HepG2 (cell line): ENCODE data around the gene HLF. TPM values are rescaled to one million over a fixed set of nuclear protein-coding genes. Genes with fewer than 3 reads are reported as not detected.

Experiments
- ARNT2 ChIP-seq: sonication (generic); formaldehyde crosslinking; IDR thresholded peaks from 2 replicates; pipeline ENCODE4 v1.8.0; 2022; ENCODE audit warnings: mild to moderate bottlenecking, low read depth, missing genetic modification reagents, moderate library complexity
- DRAP1 ChIP-seq: IDR thresholded peaks from 2 replicates; pipeline ENCODE4 v1.6.1; 2016; ENCODE audit warnings: missing genetic modification reagents, missing compliant biosample characterization
- E2F5 ChIP-seq: sonication (generic); formaldehyde crosslinking; conservative IDR thresholded peaks from 2 replicates; pipeline ENCODE4 v1.4.0; 2020; ENCODE audit warnings: missing genetic modification reagents
- GTF3A ChIP-seq: sonication (generic); formaldehyde crosslinking; conservative IDR thresholded peaks from 2 replicates; pipeline ENCODE4 v1.4.0; 2020; ENCODE audit warnings: mild to moderate bottlenecking, missing genetic modification reagents
- HES4 ChIP-seq: sonication (generic); formaldehyde crosslinking; IDR thresholded peaks from 2 replicates; pipeline ENCODE4 v1.9.0; 2021; ENCODE audit warnings: mild to moderate bottlenecking, missing genetic modification reagents, borderline replicate concordance
- MEF2D ChIP-seq: sonication (generic); formaldehyde crosslinking; IDR thresholded peaks from 2 replicates; pipeline ENCODE4 v1.5.1; 2020; ENCODE audit warnings: mild to moderate bottlenecking, missing genetic modification reagents
- NR2F2 ChIP-seq: IDR thresholded peaks from 2 replicates; pipeline ENCODE4 v1.6.1; 2012; ENCODE audit warnings: low read depth, inconsistent platforms, borderline replicate concordance
- REST ChIP-seq, 2 experiments: IDR thresholded peaks; 2 replicates each; pipeline ENCODE4 v1.6.1; 2011 to 2012; ENCODE audit warnings: low read length in 2 of 2, borderline replicate concordance in 1 of 2, low read depth in 1 of 2, mild to moderate bottlenecking in 1 of 2, moderate library complexity in 1 of 2
- RXRB ChIP-seq: IDR thresholded peaks from 2 replicates; pipeline ENCODE4 v1.6.1; 2016; ENCODE audit warnings: borderline replicate concordance, missing genetic modification reagents, missing compliant biosample characterization
- SIX4 ChIP-seq: sonication (generic); formaldehyde crosslinking; IDR thresholded peaks from 2 replicates; pipeline ENCODE4 v1.4.0; 2020; ENCODE audit warnings: missing genetic modification reagents
- SUZ12 ChIP-seq: fragments of 150-350 bp; IDR thresholded peaks from 2 replicates; pipeline ENCODE4 v1.6.1; 2014; ENCODE audit warnings: low read depth, low read length
- TBX3 ChIP-seq: fragments of 450-650 bp; IDR thresholded peaks from 2 replicates; pipeline ENCODE4 v1.6.1; 2017; ENCODE audit warnings: antibody characterized with exemption, mild to moderate bottlenecking, inconsistent platforms, borderline replicate concordance
- ZFP82 ChIP-seq: sonication (generic); formaldehyde crosslinking; IDR thresholded peaks from 2 replicates; pipeline ENCODE4 v1.5.1; 2020; ENCODE audit warnings: mild to moderate bottlenecking, missing genetic modification reagents, borderline replicate concordance
- ZFP91 ChIP-seq: sonication (generic); formaldehyde crosslinking; IDR thresholded peaks from 2 replicates; pipeline ENCODE4 v1.9.0; 2022; ENCODE audit warnings: missing genetic modification reagents, mild to moderate bottlenecking, borderline replicate concordance
- ZNF709 ChIP-seq: sonication (generic); formaldehyde crosslinking; IDR thresholded peaks from 2 replicates; pipeline ENCODE4 v1.5.0; 2020; ENCODE audit warnings: mild to moderate bottlenecking, missing genetic modification reagents
- ZNF75D ChIP-seq: sonication (generic); formaldehyde crosslinking; IDR thresholded peaks from 2 replicates; pipeline ENCODE4 v1.8.1; 2023; ENCODE audit warnings: missing genetic modification reagents, mild to moderate bottlenecking, borderline replicate concordance
- ZNF761 ChIP-seq: sonication (generic); formaldehyde crosslinking; conservative IDR thresholded peaks from 2 replicates; pipeline ENCODE4 v1.4.0; 2020; ENCODE audit warnings: mild to moderate bottlenecking, missing genetic modification reagents
- ZSCAN21 ChIP-seq: sonication (generic); formaldehyde crosslinking; IDR thresholded peaks from 2 replicates; pipeline ENCODE4 v1.8.0; 2022; ENCODE audit warnings: mild to moderate bottlenecking, missing genetic modification reagents, moderate library complexity, borderline replicate concordance
- ZSCAN9 ChIP-seq: IDR thresholded peaks from 2 replicates; pipeline ENCODE4 v1.6.1; 2016; ENCODE audit warnings: borderline replicate concordance
- polyA plus RNA-seq, 8 experiments: library from polyadenylated mRNA; depleted of rRNA in 3 of 8; stranded (reverse) in 7 of 8; unstranded in 1 of 8; fragments of >200 nt; fragmentation: Illumina TruSeq in 4 of 8; extraction: Trizol in 4 of 8; gene quantifications; 2 replicates each; pipeline versions ENCODE4 v1.2.1 to v1.2.3, GENCODE V29; 2011 to 2016; ENCODE audit warnings: low read depth in 4 of 8, missing spikeins in 1 of 8, mixed read lengths in 1 of 8; ENCODE audit not compliant: insufficient read depth in 1 of 8
- total RNA-seq, 5 experiments: library from RNA; depleted of rRNA; stranded (reverse); fragments of >200 nt; fragmentation: Illumina TruSeq; extraction: Trizol; gene quantifications; 2 replicates each; pipeline ENCODE4 v1.2.3, GENCODE V29; 2016; ENCODE audit warnings: low read depth in 1 of 5
- TF ChIP-seq, protein P1 (sequence below): conservative IDR thresholded peaks from 2 replicates; pipeline ENCODE4 v1.6.1; 2018; ENCODE audit warnings: missing genetic modification reagents

The HLF gene
- total and polyA plus RNA-seq, 2 of the 13 experiments (the other 11 are each of a cell fraction or from before 2014, with no cell fraction given), result 202 to 346 TPM

DNA sequence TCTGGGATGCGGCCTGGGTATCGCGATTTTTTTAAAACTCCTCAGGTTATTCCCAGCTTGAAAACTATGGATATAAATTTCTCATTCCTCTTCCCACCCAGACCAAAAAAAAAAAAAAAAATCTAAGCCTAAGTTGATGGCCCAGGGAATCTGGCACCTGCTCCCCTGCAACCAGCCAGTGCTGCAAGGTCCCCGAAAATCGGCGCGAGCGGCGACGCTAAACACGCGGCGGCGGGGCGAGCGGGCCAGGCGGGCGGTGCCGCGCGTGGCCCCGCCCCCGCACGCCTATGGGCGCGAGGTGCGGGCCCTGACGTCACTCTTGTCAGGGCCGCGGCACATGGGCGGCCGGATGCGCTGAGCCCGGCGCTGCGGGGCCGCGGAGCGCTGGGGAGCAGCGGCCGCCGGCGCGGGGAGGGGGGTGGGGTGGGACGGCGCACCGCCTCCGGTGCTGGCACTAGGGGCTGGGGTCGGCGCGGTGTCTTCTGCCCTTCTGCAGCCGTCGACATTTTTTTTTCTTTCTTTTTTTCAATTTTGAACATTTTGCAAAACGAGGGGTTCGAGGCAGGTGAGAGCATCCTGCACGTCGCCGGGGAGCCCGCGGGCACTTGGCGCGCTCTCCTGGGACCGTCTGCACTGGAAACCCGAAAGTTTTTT, at the start of gene HLF (continued):
- TF ChIP-seq ZFP91 (CRISPR knock-in tag) (no peak; the same call in 1 of the 2 replicates), REST (IDR thresholded peaks at IDR 0.05; ENCODE audit: borderline replicate concordance in 1 of 2, low read depth in 1 of 2, low read length in 2 of 2) (peak in 1 of 2 experiments; percentile 17; a peak in 2 of 4 replicates), ZSCAN21 (CRISPR knock-in tag) (peak; percentile 71; the same call in 1 of the 2 replicates), MEF2D (CRISPR knock-in tag) (no peak), RXRB (no peak), ZFP82 (CRISPR knock-in tag) (no peak), SUZ12 (no peak), SIX4 (peak; percentile 48; the same call in 1 of the 2 replicates), ZSCAN9 (no peak), E2F5 (CRISPR knock-in tag) (0 out of 2 replicates have a peak, but pooled peaks have one; percentile 29), ZNF761 (CRISPR knock-in tag) (0 out of 2 replicates have a peak, but pooled peaks have one; percentile 34), HES4 (CRISPR knock-in tag) (peak; percentile 77; the same call in 1 of the 2 replicates), ZNF709 (CRISPR knock-in tag) (peak; percentile 46), TBX3 (no peak), ARNT2 (CRISPR knock-in tag) (peak; percentile 82), NR2F2 (no peak; the same call in 1 of the 2 replicates), DRAP1 (CRISPR knock-in tag) (peak; percentile 89), ZNF75D (no peak), GTF3A (CRISPR knock-in tag) (no peak)
- TF ChIP-seq, protein P1, sequence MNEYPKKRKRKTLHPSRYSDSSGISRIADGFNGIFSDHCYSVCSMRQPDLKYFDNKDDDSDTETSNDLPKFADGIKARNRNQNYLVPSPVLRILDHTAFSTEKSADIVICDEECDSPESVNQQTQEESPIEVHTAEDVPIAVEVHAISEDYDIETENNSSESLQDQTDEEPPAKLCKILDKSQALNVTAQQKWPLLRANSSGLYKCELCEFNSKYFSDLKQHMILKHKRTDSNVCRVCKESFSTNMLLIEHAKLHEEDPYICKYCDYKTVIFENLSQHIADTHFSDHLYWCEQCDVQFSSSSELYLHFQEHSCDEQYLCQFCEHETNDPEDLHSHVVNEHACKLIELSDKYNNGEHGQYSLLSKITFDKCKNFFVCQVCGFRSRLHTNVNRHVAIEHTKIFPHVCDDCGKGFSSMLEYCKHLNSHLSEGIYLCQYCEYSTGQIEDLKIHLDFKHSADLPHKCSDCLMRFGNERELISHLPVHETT (CRISPR knock-in tag), result no peak
